ENCODE data around the gene MAST4. TPM values are rescaled to one million over a fixed set of nuclear protein-coding genes. Genes with fewer than 3 reads are reported as not detected.

Gene MAST4
- total RNA-seq, 1 donor from 2014 or later: 0.99 TPM

DNA sequence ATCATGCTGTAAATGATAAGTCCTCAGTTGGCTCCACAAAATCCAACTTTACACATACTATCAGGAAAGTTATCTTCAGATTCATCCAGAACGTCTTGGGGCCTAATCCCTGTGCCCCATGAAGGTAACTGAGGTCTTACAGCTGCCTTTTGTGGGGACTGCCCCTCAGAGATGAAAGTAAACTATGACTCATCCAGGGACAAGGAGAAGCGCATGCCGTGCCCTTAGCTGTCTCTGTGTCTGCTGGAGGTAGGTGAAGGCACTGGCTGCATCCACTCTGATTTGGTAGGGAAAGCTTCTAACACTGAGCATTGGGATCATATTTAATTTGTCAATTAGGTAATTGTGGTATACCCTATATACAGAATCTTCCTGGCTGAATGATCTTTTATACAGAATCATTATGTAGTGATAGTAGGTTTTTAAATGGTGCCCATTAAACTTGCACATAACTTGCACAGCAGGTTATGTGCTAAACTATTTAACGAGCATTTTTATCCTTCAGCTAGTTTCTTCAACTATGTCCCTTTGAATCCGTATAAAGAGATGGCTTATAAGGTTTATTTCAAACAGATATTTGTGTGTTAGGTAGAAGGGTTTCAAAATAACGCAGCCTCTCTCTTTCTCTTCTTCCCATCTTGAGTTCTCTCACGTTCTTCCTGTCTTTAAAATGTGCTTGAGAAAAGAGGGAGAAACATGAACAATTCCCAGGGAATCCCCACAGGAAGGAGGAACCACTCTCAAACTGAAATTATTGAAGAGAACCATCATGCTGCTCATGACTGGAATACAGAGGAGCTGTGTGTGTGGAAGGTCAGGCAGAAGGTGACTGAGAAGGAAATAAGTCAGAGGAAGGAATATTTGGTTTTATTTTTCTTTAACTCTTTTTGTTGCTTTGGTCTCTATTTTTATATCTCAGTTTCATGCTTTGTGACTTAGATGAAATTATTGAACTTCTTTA lies 349.5 kb downstream of the MAST4 start:
- DNase-seq (ENCODE audit: low spot score): no peak
- no peak overlapping the region for H3K4me3 Mint-ChIP-seq
- H3K9ac ChIP-seq: no peak overlapping the region
- H3K4me3 ChIP-seq: no peak overlapping the region
- H3K36me3 ChIP-seq: no peaks in the 10 kb centered on the region
- no peak overlapping the region for H3K27ac ChIP-seq
- H3K9me3 ChIP-seq (ENCODE audit: low read depth): no peaks in the 10 kb centered on the region
- H3K4me1 Mint-ChIP-seq: peaks cover 25% of the 10 kb centered on the region
- H3K4me2 ChIP-seq: no peak overlapping the region
- no peaks in the 10 kb centered on the region for H3K36me3 Mint-ChIP-seq
- no peaks in the 10 kb centered on the region for H3K79me2 ChIP-seq (ENCODE audit: low read depth)
- H3K9me3 Mint-ChIP-seq: no peaks in the 10 kb centered on the region
- no peak overlapping the region for H3K27ac Mint-ChIP-seq
- no peak overlapping the region for H2AFZ ChIP-seq (replicated peaks)
- H3K27me3 Mint-ChIP-seq (ENCODE audit: insufficient read depth, low read depth): no peaks in the 10 kb centered on the region
- no peaks in the 10 kb centered on the region for H4K20me1 ChIP-seq (ENCODE audit: low read depth)
- H3F3A ChIP-seq (ENCODE audit: low read depth): no peaks in the 10 kb centered on the region
- TF ChIP-seq, protein P1, sequence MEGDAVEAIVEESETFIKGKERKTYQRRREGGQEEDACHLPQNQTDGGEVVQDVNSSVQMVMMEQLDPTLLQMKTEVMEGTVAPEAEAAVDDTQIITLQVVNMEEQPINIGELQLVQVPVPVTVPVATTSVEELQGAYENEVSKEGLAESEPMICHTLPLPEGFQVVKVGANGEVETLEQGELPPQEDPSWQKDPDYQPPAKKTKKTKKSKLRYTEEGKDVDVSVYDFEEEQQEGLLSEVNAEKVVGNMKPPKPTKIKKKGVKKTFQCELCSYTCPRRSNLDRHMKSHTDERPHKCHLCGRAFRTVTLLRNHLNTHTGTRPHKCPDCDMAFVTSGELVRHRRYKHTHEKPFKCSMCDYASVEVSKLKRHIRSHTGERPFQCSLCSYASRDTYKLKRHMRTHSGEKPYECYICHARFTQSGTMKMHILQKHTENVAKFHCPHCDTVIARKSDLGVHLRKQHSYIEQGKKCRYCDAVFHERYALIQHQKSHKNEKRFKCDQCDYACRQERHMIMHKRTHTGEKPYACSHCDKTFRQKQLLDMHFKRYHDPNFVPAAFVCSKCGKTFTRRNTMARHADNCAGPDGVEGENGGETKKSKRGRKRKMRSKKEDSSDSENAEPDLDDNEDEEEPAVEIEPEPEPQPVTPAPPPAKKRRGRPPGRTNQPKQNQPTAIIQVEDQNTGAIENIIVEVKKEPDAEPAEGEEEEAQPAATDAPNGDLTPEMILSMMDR (IDR thresholded peaks at IDR 0.05): no peak
- TF ChIP-seq EZH2 (IDR thresholded peaks at IDR 0.05) (no peak), EZH2phosphoT487 (IDR thresholded peaks at IDR 0.05) (no peak)
- H3K27me3 ChIP-seq: no peaks in the 10 kb centered on the region
- peaks cover 6% of the 10 kb centered on the region for H3K4me1 ChIP-seq

DNA sequence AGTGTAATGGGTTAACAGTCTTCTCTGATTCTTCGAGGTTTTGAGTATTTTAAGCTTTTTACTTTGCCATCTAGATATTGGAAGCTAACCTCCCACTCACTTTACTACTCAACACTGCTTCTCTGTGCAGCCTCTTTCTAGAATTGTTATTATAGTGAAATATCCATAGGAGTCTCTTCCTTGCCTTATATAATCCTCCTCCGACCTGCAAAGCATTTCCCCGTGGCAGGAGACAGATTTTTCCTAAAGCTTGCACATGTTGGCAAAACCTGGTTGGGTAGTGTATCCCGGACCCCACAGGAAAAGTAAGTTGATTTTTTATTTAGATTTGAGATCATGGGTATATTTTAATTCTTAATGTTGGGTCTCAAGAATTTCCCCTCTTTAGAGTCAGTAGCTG lies 351.3 kb downstream of the MAST4 start:
- Histone ChIP-seq H3K4me3 (no peak overlapping the region), H3K79me2 (ENCODE audit: low read depth) (no peaks in the 10 kb centered on the region), H3K36me3 (no peaks in the 10 kb centered on the region), H3F3A (ENCODE audit: low read depth) (no peaks in the 10 kb centered on the region), H3K4me2 (no peak overlapping the region), H3K9me3 (ENCODE audit: low read depth) (no peaks in the 10 kb centered on the region), H3K4me1 (peaks cover 14% of the 10 kb centered on the region), H3K27me3 (no peaks in the 10 kb centered on the region), H3K27ac (no peak overlapping the region), H4K20me1 (ENCODE audit: low read depth) (no peaks in the 10 kb centered on the region), H2AFZ (replicated peaks) (no peak overlapping the region), H3K9ac (no peak overlapping the region)
- no peaks in the 10 kb centered on the region for H3K36me3 Mint-ChIP-seq
- H3K4me3 Mint-ChIP-seq: no peak overlapping the region
- no peaks in the 10 kb centered on the region for H3K9me3 Mint-ChIP-seq
- no peak for DNase-seq (ENCODE audit: low spot score)
- H3K27me3 Mint-ChIP-seq (ENCODE audit: insufficient read depth, low read depth): no peaks in the 10 kb centered on the region
- peaks cover 28% of the 10 kb centered on the region for H3K4me1 Mint-ChIP-seq
- H3K27ac Mint-ChIP-seq: no peak overlapping the region
- no peak for TF ChIP-seq EZH2phosphoT487 (IDR thresholded peaks at IDR 0.05)
- TF ChIP-seq, protein P1 (IDR thresholded peaks at IDR 0.05): no peak
- no peak for TF ChIP-seq EZH2 (IDR thresholded peaks at IDR 0.05)

DNA sequence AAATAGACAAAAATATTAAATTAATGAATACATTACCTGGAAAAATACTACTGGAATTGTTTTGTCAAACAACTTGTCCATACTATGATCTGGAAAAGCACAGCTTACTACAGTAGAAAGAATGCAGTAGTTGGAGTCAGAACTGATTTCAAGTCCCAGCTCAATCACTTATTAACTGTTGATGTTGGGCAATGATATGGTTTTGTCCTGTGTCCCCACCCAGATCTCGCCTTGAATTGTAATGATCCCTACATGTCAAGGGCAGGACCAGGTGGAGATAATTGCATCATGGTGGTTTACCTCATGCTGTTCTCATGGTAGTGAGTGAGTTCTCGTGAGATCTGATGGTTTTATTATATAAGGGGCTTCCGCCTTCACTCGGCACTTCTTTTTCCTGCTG lies 352.9 kb downstream of the MAST4 start:
- no peaks in the 10 kb centered on the region for H3K27me3 ChIP-seq
- H3K27ac ChIP-seq: no peak overlapping the region
- H3K9ac ChIP-seq: no peak overlapping the region
- no peak for TF ChIP-seq EZH2 (IDR thresholded peaks at IDR 0.05)
- TF ChIP-seq EZH2phosphoT487 (IDR thresholded peaks at IDR 0.05): no peak
- TF ChIP-seq, protein P1 (IDR thresholded peaks at IDR 0.05): no peak
- no peak overlapping the region for H3K4me3 Mint-ChIP-seq
- no peak overlapping the region for H3K27ac Mint-ChIP-seq
- H3K79me2 ChIP-seq (ENCODE audit: low read depth): no peaks in the 10 kb centered on the region
- no peak overlapping the region for H2AFZ ChIP-seq (replicated peaks)
- H3K4me1 ChIP-seq: peaks cover 14% of the 10 kb centered on the region
- no peaks in the 10 kb centered on the region for H3K9me3 Mint-ChIP-seq
- H3K36me3 Mint-ChIP-seq: no peaks in the 10 kb centered on the region
- H3K36me3 ChIP-seq: no peaks in the 10 kb centered on the region
- DNase-seq (ENCODE audit: low spot score): no peak
- no peaks in the 10 kb centered on the region for H4K20me1 ChIP-seq (ENCODE audit: low read depth)
- H3K4me2 ChIP-seq: no peak overlapping the region
- H3K9me3 ChIP-seq (ENCODE audit: low read depth): no peaks in the 10 kb centered on the region
- no peak overlapping the region for H3K4me3 ChIP-seq
- H3F3A ChIP-seq (ENCODE audit: low read depth): no peaks in the 10 kb centered on the region
- H3K27me3 Mint-ChIP-seq (ENCODE audit: insufficient read depth, low read depth): no peaks in the 10 kb centered on the region
- peaks cover 28% of the 10 kb centered on the region for H3K4me1 Mint-ChIP-seq

All from neural progenitor cell (in vitro differentiated cells).